CD14-positive monocyte (primary cell): Measurements from ENCODE around the gene CLDN20. TPM values are rescaled to one million over a fixed set of nuclear protein-coding genes. Genes with fewer than 3 reads are reported as not detected.

ENCODE experiments used
- DNase-seq, 3 donors: peaks; one replicate each; pipeline ENCODE4 v3.0.0-alpha.2; 2011 to 2022
- H2AFZ ChIP-seq: 2 replicates; pipeline ENCODE4 v1.6.0; 2012; ENCODE audit warnings: mild to moderate bottlenecking, low read depth, low read length, inconsistent platforms; ENCODE audit not compliant: insufficient read depth, poor library complexity, severe bottlenecking
- H3K27ac ChIP-seq, 2 donors: 1 replicate in 1 of 2; 2 replicates in 1 of 2; pipeline ENCODE4 v1.5.1; 2012 to 2013; ENCODE audit warnings: low read length in 2 of 2, control low read depth in 1 of 2, inconsistent platforms in 1 of 2, low read depth in 1 of 2, mild to moderate bottlenecking in 1 of 2
- H3K27me3 ChIP-seq, 2 donors: one replicate each; pipeline versions ENCODE4 v1.6.0 to v1.6.1; 2011 to 2013; ENCODE audit warnings: low read length in 2 of 2; ENCODE audit not compliant: control insufficient read depth in 2 of 2, insufficient read depth in 2 of 2
- H3K36me3 ChIP-seq, 2 donors: replicated peaks in 1 of 2; 1 replicate in 1 of 2; 2 replicates in 1 of 2; pipeline versions ENCODE4 v1.5.1 to v1.6.1; 2012 to 2013; ENCODE audit warnings: low read length in 2 of 2, control low read depth in 1 of 2, inconsistent platforms in 1 of 2, mild to moderate bottlenecking in 1 of 2; ENCODE audit not compliant: insufficient read depth in 2 of 2, control insufficient read depth in 1 of 2
- H3K4me1 ChIP-seq, 2 donors: 1 replicate in 1 of 2; 2 replicates in 1 of 2; pipeline versions ENCODE4 v1.5.1 to v1.6.1; 2012 to 2013; ENCODE audit warnings: low read length in 2 of 2, control low read depth in 1 of 2, inconsistent platforms in 1 of 2, mild to moderate bottlenecking in 1 of 2, moderate library complexity in 1 of 2; ENCODE audit not compliant: insufficient read depth in 2 of 2, control insufficient read depth in 1 of 2
- H3K4me2 ChIP-seq: replicated peaks from 2 replicates; pipeline ENCODE3; 2012; ENCODE audit warnings: low read length, moderate library complexity, mild to moderate bottlenecking; ENCODE audit not compliant: poor library complexity, severe bottlenecking; ENCODE audit errors: extremely low read depth
- H3K4me3 ChIP-seq, 3 experiments: fragments of 200-600 bp in 1 of 3; sonication (generic) in 1 of 3; replicated peaks in 1 of 3; 1 replicate in 2 of 3; 2 replicates in 1 of 3; pipeline ENCODE4 v1.5.1; 2011 to 2013; ENCODE audit warnings: low read length in 3 of 3, mild to moderate bottlenecking in 3 of 3, control low read depth in 2 of 3, low read depth in 2 of 3, inconsistent platforms in 1 of 3, moderate library complexity in 1 of 3
- H3K79me2 ChIP-seq: 2 replicates; pipeline ENCODE4 v1.6.0; 2012; ENCODE audit warnings: mild to moderate bottlenecking, control low read depth, inconsistent platforms, low read length, moderate library complexity; ENCODE audit not compliant: insufficient read depth
- H3K9ac ChIP-seq: 2 replicates; pipeline ENCODE4 v1.6.0; 2017; ENCODE audit warnings: low read length, mild to moderate bottlenecking; ENCODE audit not compliant: insufficient read depth, poor library complexity, severe bottlenecking
- H3K9me3 ChIP-seq, 2 donors: replicated peaks in 1 of 2; 1 replicate in 1 of 2; 2 replicates in 1 of 2; pipeline versions ENCODE4 v1.5.1 to v1.6.1; 2012 to 2013; ENCODE audit warnings: low read length in 2 of 2, control low read depth in 1 of 2; ENCODE audit not compliant: control insufficient read depth in 1 of 2, insufficient read depth in 1 of 2
- H4K20me1 ChIP-seq: 2 replicates; pipeline ENCODE4 v1.6.0; 2012; ENCODE audit warnings: mild to moderate bottlenecking, low read length, control low read depth, moderate library complexity; ENCODE audit not compliant: insufficient read depth
- H3K27ac Mint-ChIP-seq, 7 donors: one replicate each; pipeline ENCODE4 v1.8.0; 2020; ENCODE audit warnings: mild to moderate bottlenecking in 7 of 7, mixed read lengths in 7 of 7, moderate library complexity in 6 of 7, inconsistent platforms in 2 of 7
- H3K27me3 Mint-ChIP-seq, 3 donors: one replicate each; pipeline ENCODE4 v1.8.0; 2021 to 2022; ENCODE audit warnings: low read depth in 3 of 3, mild to moderate bottlenecking in 3 of 3, mixed read lengths in 3 of 3, moderate library complexity in 3 of 3, inconsistent platforms in 1 of 3
- H3K36me3 Mint-ChIP-seq, 2 donors: one replicate each; pipeline ENCODE4 v1.8.0; 2020; ENCODE audit warnings: mixed read lengths in 2 of 2, inconsistent platforms in 1 of 2, mild to moderate bottlenecking in 1 of 2
- H3K4me1 Mint-ChIP-seq: one replicate; pipeline ENCODE4 v1.8.0; 2020; ENCODE audit warnings: mild to moderate bottlenecking, mixed read lengths
- H3K4me3 Mint-ChIP-seq, 2 donors: one replicate each; pipeline ENCODE4 v1.8.0; 2020; ENCODE audit warnings: mild to moderate bottlenecking in 2 of 2, mixed read lengths in 2 of 2, moderate library complexity in 1 of 2
- H3K9me3 Mint-ChIP-seq, 7 donors: one replicate each; pipeline ENCODE4 v1.8.0; 2020 to 2022; ENCODE audit warnings: mixed read lengths in 7 of 7, mild to moderate bottlenecking in 6 of 7, moderate library complexity in 6 of 7, inconsistent platforms in 2 of 7
- WGBS: methylation state at CpG from one replicate; pipeline ENCODE4 v1.1.5; 2013; ENCODE audit warnings: missing lambda C conversion rate; ENCODE audit not compliant: insufficient coverage; 5-methylcytosine and 5-hydroxymethylcytosine counted together
- intact Hi-C, 2 donors: fragments of 100-400 bp; cut with micrococcal nuclease; formaldehyde crosslinking; loops; one replicate each; pipeline versions ENCODE4 v1.15.0 to v1.15.1; 2023
- polyA plus RNA-seq, 3 donors: library from polyadenylated mRNA; depleted of rRNA in 1 of 3; unstranded in 2 of 3; stranded (reverse) in 1 of 3; fragments of 300-500 nt in 2 of 3; fragments of >200 nt in 1 of 3; fragmentation: Illumina TruSeq in 2 of 3; gene quantifications; 1 replicate in 2 of 3; 2 replicates in 1 of 3; pipeline ENCODE4 v1.2.3, GENCODE V29; 2012 to 2021
- TF ChIP-seq, protein P1 (sequence below): fragments of 200-600 bp; IDR thresholded peaks from one replicate; pipeline ENCODE4 v1.8.0; 2022; ENCODE audit warnings: antibody characterized with exemption, mild to moderate bottlenecking

CLDN20 gene
- polyA plus RNA-seq, 3 donors: not detected

DNA sequence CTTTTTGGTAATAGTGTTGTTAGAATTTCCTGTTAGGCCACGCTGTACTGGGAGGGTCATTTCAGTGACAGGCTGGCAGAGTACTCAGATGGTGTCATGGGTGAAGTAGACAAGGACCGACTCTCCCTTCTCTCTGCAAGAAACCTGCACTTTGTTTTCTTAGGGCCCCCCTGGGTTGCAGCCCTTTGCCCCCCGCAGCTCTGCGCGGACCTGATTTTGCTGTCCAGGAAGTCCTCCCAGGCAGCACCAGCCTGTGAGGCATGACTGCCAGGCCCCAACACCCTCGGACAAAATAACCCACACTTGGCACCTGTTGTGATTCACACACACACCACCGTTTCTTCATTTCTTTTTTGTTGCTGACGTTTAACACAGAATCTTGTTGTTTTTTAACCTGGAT lies 21.8 kb upstream of the CLDN20 start:
- H3K9ac ChIP-seq: no peak overlapping the region
- no peaks in the 10 kb centered on the region for H3K36me3 ChIP-seq
- H3K4me3 Mint-ChIP-seq: no peak overlapping the region
- no peak overlapping the region for H2AFZ ChIP-seq
- H3K27ac Mint-ChIP-seq: no peak overlapping the region
- peaks cover 0 to 8% (median 5%) of the 10 kb centered on the region in 7 donors for H3K9me3 Mint-ChIP-seq
- no peaks in the 10 kb centered on the region for H4K20me1 ChIP-seq
- 91% methylated on average over 6 of the region's 8 CpGs for WGBS
- peaks cover 0 to 3% (median 2%) of the 10 kb centered on the region in 3 donors for H3K27me3 Mint-ChIP-seq
- H3K4me2 ChIP-seq: no peak overlapping the region
- peaks cover 0 to 6% of the 10 kb centered on the region in 2 donors for H3K9me3 ChIP-seq
- no peak overlapping the region for H3K4me3 ChIP-seq
- TF ChIP-seq, protein P1, sequence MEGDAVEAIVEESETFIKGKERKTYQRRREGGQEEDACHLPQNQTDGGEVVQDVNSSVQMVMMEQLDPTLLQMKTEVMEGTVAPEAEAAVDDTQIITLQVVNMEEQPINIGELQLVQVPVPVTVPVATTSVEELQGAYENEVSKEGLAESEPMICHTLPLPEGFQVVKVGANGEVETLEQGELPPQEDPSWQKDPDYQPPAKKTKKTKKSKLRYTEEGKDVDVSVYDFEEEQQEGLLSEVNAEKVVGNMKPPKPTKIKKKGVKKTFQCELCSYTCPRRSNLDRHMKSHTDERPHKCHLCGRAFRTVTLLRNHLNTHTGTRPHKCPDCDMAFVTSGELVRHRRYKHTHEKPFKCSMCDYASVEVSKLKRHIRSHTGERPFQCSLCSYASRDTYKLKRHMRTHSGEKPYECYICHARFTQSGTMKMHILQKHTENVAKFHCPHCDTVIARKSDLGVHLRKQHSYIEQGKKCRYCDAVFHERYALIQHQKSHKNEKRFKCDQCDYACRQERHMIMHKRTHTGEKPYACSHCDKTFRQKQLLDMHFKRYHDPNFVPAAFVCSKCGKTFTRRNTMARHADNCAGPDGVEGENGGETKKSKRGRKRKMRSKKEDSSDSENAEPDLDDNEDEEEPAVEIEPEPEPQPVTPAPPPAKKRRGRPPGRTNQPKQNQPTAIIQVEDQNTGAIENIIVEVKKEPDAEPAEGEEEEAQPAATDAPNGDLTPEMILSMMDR: no peak
- H3K36me3 Mint-ChIP-seq: no peaks in the 10 kb centered on the region
- no peaks in the 10 kb centered on the region for H3K4me1 Mint-ChIP-seq
- H3K27me3 ChIP-seq: no peaks in the 10 kb centered on the region
- no peak overlapping the region for H3K27ac ChIP-seq
- intact Hi-C loops: no loop called here
- H3K4me1 ChIP-seq: no peaks in the 10 kb centered on the region
- H3K79me2 ChIP-seq: no peaks in the 10 kb centered on the region
- DNase-seq: no peak

DNA sequence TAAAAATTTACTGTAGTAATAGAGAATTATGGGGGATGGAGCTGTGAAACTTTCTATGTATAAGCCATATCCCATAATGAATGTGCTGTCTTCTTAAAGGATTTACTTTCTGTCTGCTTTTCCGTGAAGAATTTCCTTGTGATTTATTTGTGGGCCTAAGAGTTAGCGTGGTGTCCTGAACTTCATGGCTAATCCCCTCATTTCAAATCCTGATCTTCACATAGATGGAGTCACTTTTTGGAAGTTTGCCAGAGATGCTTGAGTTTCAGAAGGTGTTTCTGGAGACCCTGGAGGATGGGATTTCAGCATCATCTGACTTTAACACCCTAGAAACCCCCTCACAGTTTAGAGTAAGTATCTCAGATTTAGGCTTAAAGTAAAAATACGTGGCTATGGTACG lies 19.4 kb upstream of the CLDN20 start:
- no peaks in the 10 kb centered on the region for H3K4me1 Mint-ChIP-seq
- Histone ChIP-seq H4K20me1 (no peaks in the 10 kb centered on the region), H3K79me2 (no peaks in the 10 kb centered on the region), H2AFZ (no peak overlapping the region), H3K4me1 (no peaks in the 10 kb centered on the region), H3K9me3 (no peaks in the 10 kb centered on the region), H3K4me3 (no peak overlapping the region), H3K4me2 (no peak overlapping the region), H3K36me3 (no peaks in the 10 kb centered on the region), H3K27ac (no peak overlapping the region), H3K27me3 (no peaks in the 10 kb centered on the region), H3K9ac (no peak overlapping the region)
- peaks cover 0 to 2% (median 1%) of the 10 kb centered on the region in 3 donors for H3K27me3 Mint-ChIP-seq
- H3K36me3 Mint-ChIP-seq: peaks cover 0 to 2% of the 10 kb centered on the region in 2 donors
- no CpG with 5 or more reads among the region's 4 CpGs for WGBS
- TF ChIP-seq, protein P1: no peak
- H3K9me3 Mint-ChIP-seq: peaks cover 0 to 2% (median 0%) of the 10 kb centered on the region in 7 donors
- H3K4me3 Mint-ChIP-seq: no peak overlapping the region
- no peak overlapping the region for H3K27ac Mint-ChIP-seq
- intact Hi-C loops: no loop called here
- no peak for DNase-seq
